MM.1S (cell line): ENCODE measurements around the gene RAMACL.

Experiments used
- EZH2 ChIP-seq: fragments of 300-600 bp; sonication (generic); optimal IDR thresholded peaks from 2 replicates; pipeline ENCODE3; 2017; ENCODE audit warnings: low read depth, mild to moderate bottlenecking, antibody characterized with exemption, low read length, mixed read lengths
- EZH2phosphoT487 ChIP-seq: fragments of 300-600 bp; sonication (generic); IDR thresholded peaks from 2 replicates; pipeline ENCODE4 v1.6.1; 2018; ENCODE audit warnings: antibody characterized with exemption, low read length
- TF ChIP-seq, protein P1 (sequence below): fragments of 300-600 bp; sonication (generic); IDR thresholded peaks from 2 replicates; pipeline ENCODE4 v1.5.1; 2016; ENCODE audit warnings: antibody characterized with exemption, low read length, mixed read lengths

DNA sequence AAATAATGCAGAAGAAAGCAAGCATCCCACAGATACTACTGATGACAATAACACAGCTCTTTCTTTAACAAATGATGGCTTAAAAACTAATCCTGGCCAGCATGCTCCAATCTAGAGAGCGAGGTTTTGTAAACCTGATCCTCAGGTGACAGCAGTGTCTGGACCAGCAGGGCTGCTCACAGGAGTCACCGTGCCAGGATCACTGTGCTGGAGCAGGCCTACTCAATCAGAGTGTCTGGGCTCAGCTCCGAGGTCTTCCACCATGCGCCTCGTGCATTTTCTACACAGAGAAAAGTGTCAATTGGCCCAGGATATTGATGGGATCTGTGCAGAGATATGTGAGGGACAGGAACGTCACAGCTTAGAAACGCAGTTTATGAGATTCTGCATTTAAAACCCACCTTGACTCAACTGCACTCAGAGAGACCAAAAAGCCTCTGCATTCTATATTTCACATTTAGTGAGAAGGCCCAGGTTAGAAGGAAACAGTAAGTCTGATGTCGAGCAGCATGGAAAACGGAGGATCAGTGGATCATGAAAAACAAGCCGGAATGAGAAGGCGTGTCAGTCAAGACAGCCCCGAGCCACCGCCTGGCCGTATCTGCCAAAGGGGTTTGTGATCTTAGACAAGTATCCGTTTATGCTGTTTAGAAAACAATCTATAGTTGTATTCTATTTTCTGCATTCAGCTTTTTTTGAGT is 7.8 kb downstream of the RAMACL start:
- TF ChIP-seq, protein P1, sequence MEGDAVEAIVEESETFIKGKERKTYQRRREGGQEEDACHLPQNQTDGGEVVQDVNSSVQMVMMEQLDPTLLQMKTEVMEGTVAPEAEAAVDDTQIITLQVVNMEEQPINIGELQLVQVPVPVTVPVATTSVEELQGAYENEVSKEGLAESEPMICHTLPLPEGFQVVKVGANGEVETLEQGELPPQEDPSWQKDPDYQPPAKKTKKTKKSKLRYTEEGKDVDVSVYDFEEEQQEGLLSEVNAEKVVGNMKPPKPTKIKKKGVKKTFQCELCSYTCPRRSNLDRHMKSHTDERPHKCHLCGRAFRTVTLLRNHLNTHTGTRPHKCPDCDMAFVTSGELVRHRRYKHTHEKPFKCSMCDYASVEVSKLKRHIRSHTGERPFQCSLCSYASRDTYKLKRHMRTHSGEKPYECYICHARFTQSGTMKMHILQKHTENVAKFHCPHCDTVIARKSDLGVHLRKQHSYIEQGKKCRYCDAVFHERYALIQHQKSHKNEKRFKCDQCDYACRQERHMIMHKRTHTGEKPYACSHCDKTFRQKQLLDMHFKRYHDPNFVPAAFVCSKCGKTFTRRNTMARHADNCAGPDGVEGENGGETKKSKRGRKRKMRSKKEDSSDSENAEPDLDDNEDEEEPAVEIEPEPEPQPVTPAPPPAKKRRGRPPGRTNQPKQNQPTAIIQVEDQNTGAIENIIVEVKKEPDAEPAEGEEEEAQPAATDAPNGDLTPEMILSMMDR = no peak
- TF ChIP-seq EZH2 (no peak), EZH2phosphoT487 (no peak)
